Vagina (tissue), 2 donors: ENCODE data around the gene JAKMIP3.

ENCODE experiments used
- POLR2A ChIP-seq, 2 donors: fragments of 450-650 bp; IDR thresholded peaks; one replicate each; pipeline ENCODE4 v1.6.1; 2017; ENCODE audit warnings: antibody characterized with exemption in 2 of 2, mild to moderate bottlenecking in 2 of 2, moderate library complexity in 2 of 2
- TF ChIP-seq, protein P1 (sequence below), 3 experiments: fragments of 450-650 bp in 2 of 3; fragments of 200-600 bp in 1 of 3; sonication (generic) in 1 of 3; IDR thresholded peaks; one replicate each; pipeline ENCODE4 v1.5.1; 2017 to 2019; ENCODE audit warnings: antibody characterized with exemption in 3 of 3, mild to moderate bottlenecking in 2 of 3, moderate library complexity in 2 of 3

DNA sequence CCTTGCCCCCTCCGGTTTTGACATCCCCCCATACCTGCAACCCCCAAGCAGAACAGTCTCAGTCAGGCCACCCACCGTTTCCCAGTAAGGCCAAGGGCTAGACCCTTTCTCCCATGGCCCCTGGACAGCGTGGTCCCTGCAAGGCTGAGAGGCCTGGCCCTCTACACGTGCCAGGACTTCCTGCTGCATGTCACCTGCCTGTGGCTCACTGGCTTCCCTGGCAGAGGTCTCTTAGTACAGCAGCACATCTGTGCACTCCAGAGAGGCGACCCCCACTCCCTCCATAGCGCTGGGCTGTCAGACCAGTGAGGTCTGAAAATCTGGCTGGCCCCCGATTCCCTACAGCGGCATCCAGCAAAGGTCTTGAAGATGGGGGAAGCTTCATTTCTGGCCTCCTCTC lies 26.4 kb upstream of the JAKMIP3 start:
- TF ChIP-seq, protein P1, sequence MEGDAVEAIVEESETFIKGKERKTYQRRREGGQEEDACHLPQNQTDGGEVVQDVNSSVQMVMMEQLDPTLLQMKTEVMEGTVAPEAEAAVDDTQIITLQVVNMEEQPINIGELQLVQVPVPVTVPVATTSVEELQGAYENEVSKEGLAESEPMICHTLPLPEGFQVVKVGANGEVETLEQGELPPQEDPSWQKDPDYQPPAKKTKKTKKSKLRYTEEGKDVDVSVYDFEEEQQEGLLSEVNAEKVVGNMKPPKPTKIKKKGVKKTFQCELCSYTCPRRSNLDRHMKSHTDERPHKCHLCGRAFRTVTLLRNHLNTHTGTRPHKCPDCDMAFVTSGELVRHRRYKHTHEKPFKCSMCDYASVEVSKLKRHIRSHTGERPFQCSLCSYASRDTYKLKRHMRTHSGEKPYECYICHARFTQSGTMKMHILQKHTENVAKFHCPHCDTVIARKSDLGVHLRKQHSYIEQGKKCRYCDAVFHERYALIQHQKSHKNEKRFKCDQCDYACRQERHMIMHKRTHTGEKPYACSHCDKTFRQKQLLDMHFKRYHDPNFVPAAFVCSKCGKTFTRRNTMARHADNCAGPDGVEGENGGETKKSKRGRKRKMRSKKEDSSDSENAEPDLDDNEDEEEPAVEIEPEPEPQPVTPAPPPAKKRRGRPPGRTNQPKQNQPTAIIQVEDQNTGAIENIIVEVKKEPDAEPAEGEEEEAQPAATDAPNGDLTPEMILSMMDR (IDR thresholded peaks at IDR 0.05) = no peak
- no peak for TF ChIP-seq POLR2A (IDR thresholded peaks at IDR 0.05)
